ENCODE results near the gene GLT1D1.

GRCh38 chr12:128920468-128920867, 67.2 kb downstream of the GLT1D1 start:
- no peak for TF ChIP-seq CTCF (conservative IDR thresholded peaks at IDR 0.05; ENCODE audit: low read depth in 2 of 2)
- TF ChIP-seq EZH2phosphoT487 (IDR thresholded peaks at IDR 0.05; ENCODE audit: unreplicated experiment) = no peak
